ENCODE results near the gene PAQR8. TPM values are rescaled to one million over a fixed set of nuclear protein-coding genes. Genes with fewer than 3 reads are reported as not detected.

The PAQR8 gene
- total and polyA plus RNA-seq, 2 of the 13 experiments (the other 11 are each of a cell fraction or from before 2014, with no cell fraction given) = 37.7 to 50.7 TPM

DNA sequence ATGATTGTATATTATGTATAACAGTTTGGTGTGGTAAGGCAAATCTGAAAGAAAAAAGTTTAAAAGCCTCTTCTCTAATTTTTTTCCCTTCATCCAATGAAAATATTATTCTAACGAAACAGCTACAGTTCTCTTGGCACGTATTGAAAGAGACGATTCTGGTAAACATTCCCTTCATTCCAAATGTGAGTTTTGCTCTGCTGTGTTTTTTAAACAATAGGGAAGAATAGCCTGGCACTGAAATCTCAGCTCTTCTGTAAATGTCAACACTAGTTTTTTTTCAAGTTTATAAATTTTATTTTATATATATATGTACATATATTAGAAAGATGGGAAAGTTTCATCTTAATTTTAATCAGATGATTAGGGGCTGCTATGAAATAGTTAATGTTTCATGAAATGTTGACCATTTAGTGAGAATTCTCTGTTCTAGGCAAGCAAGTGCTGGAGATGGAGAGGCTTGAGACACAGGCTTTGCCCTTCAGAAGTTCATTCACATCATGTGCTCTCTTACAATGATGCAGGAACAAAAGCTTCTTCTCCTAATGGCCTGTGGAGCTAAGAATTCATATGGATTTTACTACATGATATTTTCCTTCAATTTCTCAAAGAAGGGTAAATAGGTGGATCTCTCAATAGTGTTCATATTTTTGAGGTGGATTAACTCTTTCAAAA lies 4.1 kb downstream of the PAQR8 start:
- Histone ChIP-seq H3K9me3 (ENCODE audit: low read length) (no peaks in the 10 kb centered on the region), H3K27me3 (ENCODE audit: control insufficient read depth in 1 of 2, insufficient read depth in 2 of 2, low read length in 2 of 2) (no peaks in the 10 kb centered on the region; a peak in 1 of 5 replicates), H3K27ac (ENCODE audit: extremely low read length, insufficient read depth, low read length) (no peak overlapping the region), H2AFZ (ENCODE audit: low read length) (no peak overlapping the region), H4K20me1 (ENCODE audit: insufficient read depth, low read length) (peaks cover 9% of the 10 kb centered on the region; the same call in 1 of the 2 replicates), H3K9ac (ENCODE audit: insufficient read depth, low read depth, low read length) (no peak overlapping the region), H3K4me3 (replicated peaks in 1 of 3; ENCODE audit: insufficient read depth in 1 of 3, low read depth in 2 of 3, low read length in 3 of 3) (peak overlapping the region in 1 of 3 experiments; percentile 1; a peak in 1 of 6 replicates), H3K79me2 (ENCODE audit: insufficient read depth, low read length) (peaks cover 91% of the 10 kb centered on the region), H3K36me3 (replicated peaks in 1 of 2; ENCODE audit: control insufficient read depth in 1 of 2, insufficient read depth in 2 of 2, low read length in 2 of 2) (peaks cover 0 to 2% of the 10 kb centered on the region in 2 experiments; a peak in 4 of 5 replicates), H3K4me1 (ENCODE audit: insufficient read depth, low read length) (peaks cover 85% of the 10 kb centered on the region), H3K4me2 (ENCODE audit: low read depth, low read length) (peak overlapping the region; percentile 95)
- ChIA-PET CTCF (ENCODE audit: low intra/inter-chr PET ratio, low total read pairs) (no interaction called here), POLR2A (interaction anchor here (1.0 to 1.5 kb wide), 3 partner anchors 14 to 81 kb away, joined by 4 to 6 read pairs (median 5); partner anchors contain the start of gene MCM3)
- DNase-seq (ENCODE audit: low spot score) (no peak), ATAC-seq (no peak), FAIRE-seq (no peak)
- TF ChIP-seq SOX13 (IDR thresholded peaks at IDR 0.05) (no peak), SOX13 (CRISPR knock-in tag; conservative IDR thresholded peaks at IDR 0.05 in 1 of 2, IDR thresholded peaks at IDR 0.05 in 1 of 2) (peak in 1 of 2 experiments; percentile 64; a peak in 2 of 4 replicates), CEBPG (CRISPR knock-in tag; IDR thresholded peaks at IDR 0.05) (no peak), SOX5 (CRISPR knock-in tag; IDR thresholded peaks at IDR 0.05; ENCODE audit: borderline replicate concordance) (peak; percentile 54; the same call in 1 of the 2 replicates), ARNTL (CRISPR knock-in tag; IDR thresholded peaks at IDR 0.05) (no peak), MATR3 (CRISPR knock-in tag; IDR thresholded peaks at IDR 0.05) (no peak)
- TF ChIP-seq, protein P1, sequence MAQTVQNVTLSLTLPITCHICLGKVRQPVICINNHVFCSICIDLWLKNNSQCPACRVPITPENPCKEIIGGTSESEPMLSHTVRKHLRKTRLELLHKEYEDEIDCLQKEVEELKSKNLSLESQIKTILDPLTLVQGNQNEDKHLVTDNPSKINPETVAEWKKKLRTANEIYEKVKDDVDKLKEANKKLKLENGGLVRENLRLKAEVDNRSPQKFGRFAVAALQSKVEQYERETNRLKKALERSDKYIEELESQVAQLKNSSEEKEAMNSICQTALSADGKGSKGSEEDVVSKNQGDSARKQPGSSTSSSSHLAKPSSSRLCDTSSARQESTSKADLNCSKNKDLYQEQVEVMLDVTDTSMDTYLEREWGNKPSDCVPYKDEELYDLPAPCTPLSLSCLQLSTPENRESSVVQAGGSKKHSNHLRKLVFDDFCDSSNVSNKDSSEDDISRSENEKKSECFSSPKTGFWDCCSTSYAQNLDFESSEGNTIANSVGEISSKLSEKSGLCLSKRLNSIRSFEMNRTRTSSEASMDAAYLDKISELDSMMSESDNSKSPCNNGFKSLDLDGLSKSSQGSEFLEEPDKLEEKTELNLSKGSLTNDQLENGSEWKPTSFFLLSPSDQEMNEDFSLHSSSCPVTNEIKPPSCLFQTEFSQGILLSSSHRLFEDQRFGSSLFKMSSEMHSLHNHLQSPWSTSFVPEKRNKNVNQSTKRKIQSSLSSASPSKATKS (CRISPR knock-in tag; IDR thresholded peaks at IDR 0.05) = no peak
- TF ChIP-seq, protein P2, sequence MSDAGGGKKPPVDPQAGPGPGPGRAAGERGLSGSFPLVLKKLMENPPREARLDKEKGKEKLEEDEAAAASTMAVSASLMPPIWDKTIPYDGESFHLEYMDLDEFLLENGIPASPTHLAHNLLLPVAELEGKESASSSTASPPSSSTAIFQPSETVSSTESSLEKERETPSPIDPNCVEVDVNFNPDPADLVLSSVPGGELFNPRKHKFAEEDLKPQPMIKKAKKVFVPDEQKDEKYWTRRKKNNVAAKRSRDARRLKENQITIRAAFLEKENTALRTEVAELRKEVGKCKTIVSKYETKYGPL (CRISPR knock-in tag; IDR thresholded peaks at IDR 0.05) = no peak
- 36% methylated on average over 3 of the region's 3 CpGs for WGBS (ENCODE audit: low lambda C conversion rate)
- in situ Hi-C loops (cut with HindIII; ENCODE audit: extremely low pct_ligation_motif_present, low pct_unique_long_range_greater_than_20kb) = loop anchor here (5.0 kb wide), 1 partner anchor 79 kb away; no protein-coding TSS in a partner anchor
- intact Hi-C loops (cut with micrococcal nuclease; ENCODE audit: unreplicated experiment) = no loop called here
- BruUV-seq (replicated peaks) = no TSS peak
